Smooth muscle cell (in vitro differentiated cells): ENCODE measurements around the gene APOLD1. TPM values are rescaled to one million over a fixed set of nuclear protein-coding genes. Genes with fewer than 3 reads are reported as not detected.

ENCODE experiments used
- DNase-seq: peaks from one replicate; lab custom pipeline; 2025; ENCODE audit not compliant: unreplicated experiment; lab: John Stamatoyannopoulos, UW
- H2AFZ ChIP-seq: fragments of 200-600 bp; sonication (generic); 2 replicates; pipeline ENCODE4 v1.6.0; 2016; ENCODE audit warnings: antibody characterized with exemption, low read depth, mild to moderate bottlenecking
- H3F3A ChIP-seq: fragments of 200-600 bp; sonication (generic); 2 replicates; pipeline ENCODE4 v1.6.0; 2017; ENCODE audit warnings: antibody characterized with exemption, low read depth
- H3K27ac ChIP-seq: fragments of 200-600 bp; sonication (generic); 2 replicates; pipeline ENCODE4 v1.5.1; 2016; ENCODE audit warnings: low read depth, mild to moderate bottlenecking
- H3K27me3 ChIP-seq: fragments of 200-600 bp; sonication (generic); 2 replicates; pipeline ENCODE4 v1.6.1; 2016; ENCODE audit warnings: low read depth, mild to moderate bottlenecking
- H3K36me3 ChIP-seq: fragments of 200-600 bp; sonication (generic); 2 replicates; pipeline ENCODE4 v1.5.1; 2016; ENCODE audit warnings: low read depth
- H3K4me1 ChIP-seq: fragments of 200-600 bp; sonication (generic); 2 replicates; pipeline ENCODE4 v1.5.1; 2016; ENCODE audit warnings: low read depth
- H3K4me2 ChIP-seq: fragments of 200-600 bp; sonication (generic); 2 replicates; pipeline ENCODE4 v1.6.0; 2016; ENCODE audit warnings: mild to moderate bottlenecking
- H3K4me3 ChIP-seq: fragments of 200-600 bp; sonication (generic); 2 replicates; pipeline ENCODE4 v1.5.1; 2016; ENCODE audit warnings: mild to moderate bottlenecking
- H3K79me2 ChIP-seq: fragments of 200-600 bp; sonication (generic); 2 replicates; pipeline ENCODE4 v1.6.0; 2016; ENCODE audit warnings: low read depth, mild to moderate bottlenecking
- H3K9ac ChIP-seq: fragments of 200-600 bp; sonication (generic); 2 replicates; pipeline ENCODE4 v1.6.0; 2016; ENCODE audit warnings: low read depth
- H3K9me3 ChIP-seq: fragments of 200-600 bp; sonication (generic); replicated peaks from 2 replicates; pipeline ENCODE4 v1.5.1; 2016; ENCODE audit warnings: low read depth
- H4K20me1 ChIP-seq: fragments of 200-600 bp; sonication (generic); 2 replicates; pipeline ENCODE4 v1.6.0; 2016; ENCODE audit warnings: low read depth
- CTCF ChIP-seq: fragments of 200-600 bp; sonication (generic); IDR thresholded peaks from 2 replicates; pipeline ENCODE4 v1.5.1; 2017; ENCODE audit warnings: borderline replicate concordance, mild to moderate bottlenecking, antibody characterized with exemption; ENCODE audit not compliant: insufficient read depth, poor library complexity, severe bottlenecking
- WGBS: methylation state at CpG from one replicate; pipeline ENCODE4 v1.1.7; 2016; ENCODE audit warnings: low lambda C conversion rate; 5-methylcytosine and 5-hydroxymethylcytosine counted together
- polyA plus RNA-seq: library from polyadenylated mRNA; unstranded; fragments of >200 nt; fragmentation: Nextera tagmentation; extraction: Ambion mirVana; gene quantifications from 2 replicates; pipeline ENCODE4 v1.2.1, GENCODE V29; 2016
- total RNA-seq: library from RNA; depleted of rRNA; stranded (reverse); fragments of >200 nt; gene quantifications from 2 replicates; pipeline ENCODE4 v1.2.3, GENCODE V29; 2014

Gene APOLD1
- total and polyA plus RNA-seq, 2 experiments from 2014 or later: 0.99 to 1.8 TPM

GRCh38 chr12:12794686-12795085 lies 9.2 kb downstream of the APOLD1 start:
- Histone ChIP-seq H3K27ac (no peak overlapping the region), H3K79me2 (no peaks in the 10 kb centered on the region), H3K4me2 (no peak overlapping the region), H3K4me1 (peaks cover 9% of the 10 kb centered on the region), H3K36me3 (no peaks in the 10 kb centered on the region), H4K20me1 (no peaks in the 10 kb centered on the region), H3F3A (peaks cover 6% of the 10 kb centered on the region), H3K27me3 (no peaks in the 10 kb centered on the region), H3K9ac (no peak overlapping the region), H2AFZ (no peak overlapping the region), H3K9me3 (no peaks in the 10 kb centered on the region), H3K4me3 (no peak overlapping the region)
- WGBS: 87% methylated on average over 2 of the region's 2 CpGs
- DNase-seq: no peak
- no peak for TF ChIP-seq CTCF

- Histone ChIP-seq H3K79me2 (no peaks in the 10 kb centered on the region), H3K4me3 (no peak overlapping the region), H3K27me3 (no peaks in the 10 kb centered on the region), H4K20me1 (no peaks in the 10 kb centered on the region), H3F3A (peaks cover 6% of the 10 kb centered on the region), H3K36me3 (no peaks in the 10 kb centered on the region), H3K27ac (no peak overlapping the region), H3K4me2 (no peak overlapping the region), H3K9ac (no peak overlapping the region), H3K4me1 (peaks cover 9% of the 10 kb centered on the region), H3K9me3 (no peaks in the 10 kb centered on the region), H2AFZ (no peak overlapping the region)
- TF ChIP-seq CTCF: no peak
- DNase-seq: no peak
- 62% methylated on average over 3 of the region's 3 CpGs for WGBS
These were observed 10.7 kb downstream of the APOLD1 start for GRCh38 chr12:12796171-12796570.

GRCh38 chr12:12796928-12797793 lies 11.7 kb downstream of the APOLD1 start:
- H4K20me1 ChIP-seq: no peaks in the 10 kb centered on the region
- no peaks in the 10 kb centered on the region for H3K79me2 ChIP-seq
- H3F3A ChIP-seq: no peaks in the 10 kb centered on the region
- H2AFZ ChIP-seq: no peak overlapping the region
- no peak for TF ChIP-seq CTCF
- no peak overlapping the region for H3K27ac ChIP-seq
- no peaks in the 10 kb centered on the region for H3K9me3 ChIP-seq
- H3K4me1 ChIP-seq: no peaks in the 10 kb centered on the region
- H3K27me3 ChIP-seq: no peaks in the 10 kb centered on the region
- no peak for DNase-seq
- H3K9ac ChIP-seq: no peak overlapping the region
- 84% methylated on average over 9 of the region's 9 CpGs for WGBS
- no peaks in the 10 kb centered on the region for H3K36me3 ChIP-seq
- no peak overlapping the region for H3K4me2 ChIP-seq
- H3K4me3 ChIP-seq: no peak overlapping the region

- no peaks in the 10 kb centered on the region for H3K27me3 ChIP-seq
- 87% methylated on average over 3 of the region's 3 CpGs for WGBS
- TF ChIP-seq CTCF: no peak
These were observed 12.3 kb downstream of the APOLD1 start for GRCh38 chr12:12797794-12798152.

More at GRCh38 chr12:12797794-12798152, 12.3 kb downstream of the APOLD1 start:
- Histone ChIP-seq H3F3A (no peaks in the 10 kb centered on the region), H3K9me3 (no peaks in the 10 kb centered on the region), H3K4me2 (no peak overlapping the region), H3K4me3 (no peak overlapping the region), H3K79me2 (no peaks in the 10 kb centered on the region), H3K27ac (no peak overlapping the region), H3K4me1 (no peaks in the 10 kb centered on the region), H2AFZ (no peak overlapping the region), H3K9ac (no peak overlapping the region), H3K36me3 (no peaks in the 10 kb centered on the region), H4K20me1 (no peaks in the 10 kb centered on the region)
- no peak for DNase-seq
